HT1080 (cell line): ENCODE results near the gene CCNO. TPM values are rescaled to one million over a fixed set of nuclear protein-coding genes. Genes with fewer than 3 reads are reported as not detected.
A peak's percentile ranks its signal among the peaks of the same experiment; 100 is the strongest.

ENCODE experiments used
- DNase-seq: peaks from one replicate; pipeline ENCODE4 v3.0.0-alpha.2; 2015; ENCODE audit warnings: low read depth
- total RNA-seq: library from RNA; depleted of rRNA; stranded (reverse); fragments of >200 nt; shearing (Covaris generic); gene quantifications from 2 replicates; pipeline ENCODE4 v1.2.3, GENCODE V29; 2014; rRNA removed

The CCNO gene
- total RNA-seq, 1 experiment from 2014 or later, result 3.2 TPM

GRCh38 chr5:55222985-55223811, 10.2 kb downstream of the CCNO start:
- DNase-seq, result no peak

- no peak for DNase-seq
Observed at GRCh38 chr5:55222092-55222984, 11.1 kb downstream of the CCNO start.

- no peak for DNase-seq
Observed at GRCh38 chr5:55220433-55221185, 12.8 kb downstream of the CCNO start.

- DNase-seq, result no peak
Observed at GRCh38 chr5:55219770-55220169, 13.6 kb downstream of the CCNO start.

- no peak for DNase-seq
Observed at GRCh38 chr5:55218967-55219366, 14.4 kb downstream of the CCNO start.

GRCh38 chr5:55211184-55211874, 22.1 kb downstream of the CCNO start:
- DNase-seq, result no peak

- DNase-seq, result no peak
Observed at GRCh38 chr5:55205001-55205400, 28.4 kb downstream of the CCNO start.

GRCh38 chr5:55191165-55191564, 42.2 kb downstream of the CCNO start:
- no peak for DNase-seq

GRCh38 chr5:55188656-55189540, 44.5 kb downstream of the CCNO start:
- DNase-seq, result no peak

- peak; percentile 32 for DNase-seq
Observed at GRCh38 chr5:55187370-55187769, 46.0 kb downstream of the CCNO start.

Other genes starting within 250 kb of the CCNO start
- gene ESM1, start 248.0 kb downstream of the CCNO start, total RNA-seq, result 27.1 and 27.7 TPM in 2 replicates
- gene GZMK, start 209.4 kb downstream of the CCNO start, total RNA-seq, result not detected in 2 replicates
- 0.16 TPM in 1 of 2 replicates, not detected in the other for gene GZMA, start 131.0 kb downstream of the CCNO start, total RNA-seq
- 48.3 and 48.7 TPM in 2 replicates for gene GPX8, start 73.4 kb downstream of the CCNO start, total RNA-seq
- gene CDC20B, start 60.4 kb downstream of the CCNO start, total RNA-seq, result not detected in 2 replicates
- gene MCIDAS, start 6.3 kb downstream of the CCNO start, total RNA-seq, result 2.6 and 2.8 TPM in 2 replicates
- 22.4 and 23.7 TPM in 2 replicates for gene DHX29, start 74.1 kb upstream of the CCNO start, total RNA-seq
- 66.7 and 72.9 TPM in 2 replicates for gene MTREX, start 74.4 kb upstream of the CCNO start, total RNA-seq